IPS DF 19.7 (cell line): Measurements from ENCODE around the gene ACP3.
A peak's percentile ranks its signal among the peaks of the same experiment; 100 is the strongest.
"Not testable (repeated sequence)": the region's sequence is repeated elsewhere in the genome, so short reads cannot be mapped to it uniquely, and the experiment has no call there.

ENCODE experiments used
- DNase-seq: peaks from one replicate; pipeline ENCODE4 v3.0.0-alpha.2; 2013; ENCODE audit warnings: low read depth, low spot score

ACP3 gene

DNA sequence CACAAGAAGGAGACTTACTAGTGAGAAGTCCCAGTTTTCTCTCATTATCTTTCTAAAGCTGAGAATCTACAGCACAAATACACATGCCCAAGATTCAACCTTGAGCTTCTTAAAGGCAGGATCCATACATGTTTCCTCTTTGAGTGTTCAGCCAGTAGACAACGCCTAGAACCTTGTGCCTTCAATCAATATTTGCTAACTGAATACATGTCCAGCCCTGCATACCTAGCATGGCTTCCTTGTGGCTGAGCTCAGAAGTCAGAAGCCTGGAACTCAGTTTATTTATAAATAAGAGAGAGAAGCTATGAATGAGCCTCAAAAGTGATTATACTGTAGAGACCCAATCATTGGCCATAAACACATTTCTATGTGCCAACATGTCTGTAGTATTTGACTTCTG lies 43.5 kb downstream of the ACP3 start:
- DNase-seq, result no peak

- DNase-seq, result no peak
Measured at GRCh38 chr3:132362329-132362728, 45.1 kb downstream of the ACP3 start.

GRCh38 chr3:132368515-132368914 lies 51.3 kb downstream of the ACP3 start:
- DNase-seq, result no peak

DNA sequence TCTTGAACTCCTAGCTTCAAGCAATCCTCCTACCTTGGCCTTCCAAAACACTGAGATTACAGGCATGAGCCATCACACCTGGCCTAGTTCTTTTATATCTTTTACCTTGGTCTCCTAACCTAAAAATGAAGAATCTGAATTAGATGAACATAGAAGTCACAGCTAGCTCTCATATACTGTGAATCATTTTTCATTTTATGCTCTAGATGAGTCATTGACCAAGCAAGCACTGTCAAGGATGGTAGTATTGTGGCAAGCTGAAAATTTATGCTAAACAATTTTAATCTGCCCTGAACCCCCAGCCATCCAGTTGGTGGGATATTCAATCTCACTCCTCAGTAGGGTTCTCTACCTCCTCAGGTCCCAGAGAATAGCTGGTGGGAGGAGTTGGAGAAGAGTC lies 51.8 kb downstream of the ACP3 start:
- no peak for DNase-seq

GRCh38 chr3:132376945-132377354 lies 59.7 kb downstream of the ACP3 start:
- DNase-seq, result not testable (repeated sequence)

GRCh38 chr3:132378048-132378762 lies 61.0 kb downstream of the ACP3 start:
- DNase-seq, result no peak

DNA sequence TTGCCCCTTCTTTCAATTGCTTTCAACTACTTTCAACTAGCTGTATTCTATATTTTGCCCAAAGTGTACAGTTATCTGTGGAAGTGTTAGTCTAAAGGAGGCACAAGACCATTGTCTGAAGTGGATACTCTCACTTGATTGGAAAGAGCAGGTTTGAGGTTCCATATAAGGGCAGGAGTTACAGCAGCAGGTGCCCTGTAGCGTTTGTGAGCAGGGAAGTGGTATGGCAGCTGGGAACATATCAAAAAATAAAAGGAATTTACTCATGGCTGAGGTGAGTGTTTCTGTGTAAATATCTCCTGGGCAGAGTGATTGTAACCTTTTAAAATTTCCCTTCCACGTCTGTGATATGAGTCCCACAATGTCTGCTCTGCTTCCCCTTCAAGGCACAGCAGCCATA lies 61.6 kb downstream of the ACP3 start:
- DNase-seq, result no peak

DNA sequence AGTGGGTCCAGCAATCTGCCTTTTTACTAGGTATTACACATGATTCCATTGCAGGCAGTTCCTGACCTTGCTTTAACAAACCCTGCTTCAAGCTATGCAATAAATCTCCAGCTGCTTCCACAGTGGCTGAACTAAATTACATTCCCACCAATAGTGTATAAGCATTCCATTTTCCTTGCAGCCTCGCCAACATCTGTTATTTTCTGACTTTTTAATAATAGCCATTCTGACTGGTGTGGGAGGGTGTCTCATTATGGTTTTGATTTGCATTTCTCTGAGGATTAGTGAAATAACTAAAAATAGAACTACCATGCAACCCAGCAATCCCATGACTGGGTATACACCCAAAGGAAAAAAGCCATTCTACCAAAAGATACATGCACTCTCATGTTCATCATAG lies 63.7 kb downstream of the ACP3 start:
- DNase-seq, result no peak

DNA sequence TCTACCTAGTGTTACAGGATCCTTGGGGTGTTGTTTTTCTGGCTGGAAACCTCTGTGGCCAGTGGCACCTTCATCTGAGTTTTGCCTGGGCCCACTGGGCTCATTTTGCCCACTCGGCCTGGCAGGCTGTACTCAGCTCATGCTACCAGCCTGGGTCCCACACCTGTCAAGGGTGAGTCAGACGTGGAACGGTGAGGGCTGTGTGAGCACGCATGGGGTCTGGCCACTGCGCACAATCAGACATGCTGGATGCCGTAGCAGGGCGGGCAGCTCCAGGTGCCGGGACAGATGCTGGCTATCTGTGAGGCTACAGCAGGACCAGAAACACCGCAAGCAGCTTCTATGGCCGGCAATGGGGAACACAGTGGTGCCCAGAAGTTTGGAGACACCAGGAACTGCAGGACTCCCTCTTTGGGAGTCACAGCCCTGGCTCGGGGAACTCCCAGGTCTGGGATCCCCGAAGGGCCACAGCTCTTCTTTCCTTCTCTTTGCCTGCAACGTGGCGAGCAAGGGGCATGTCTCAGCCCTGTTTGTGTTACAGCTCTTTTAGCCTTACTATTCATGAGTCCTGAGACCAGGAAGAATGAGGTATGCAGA lies 64.2 kb downstream of the ACP3 start:
- no peak for DNase-seq

DNA sequence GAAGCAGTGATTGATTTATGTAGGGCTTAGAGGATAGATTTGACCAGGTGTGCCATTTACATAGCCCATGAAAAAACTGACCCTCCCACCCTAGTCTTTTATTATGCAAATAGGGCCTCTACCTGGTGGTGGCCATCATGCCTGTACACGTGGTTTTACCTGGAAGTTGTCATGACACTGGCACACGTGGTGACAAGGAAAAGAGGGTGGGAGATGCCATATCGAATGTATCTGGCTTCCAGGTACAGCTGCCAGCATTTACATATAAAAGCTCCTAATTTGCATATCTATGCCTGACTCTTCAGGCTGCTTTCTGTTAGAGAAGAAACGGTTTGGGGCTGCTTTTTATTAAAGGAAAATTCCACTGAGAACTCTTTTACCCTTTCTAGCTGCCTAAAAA lies 65.1 kb downstream of the ACP3 start:
- DNase-seq, result peak; percentile 95

- DNase-seq, result no peak
Measured at GRCh38 chr3:132382688-132383194, 65.5 kb downstream of the ACP3 start.

GRCh38 chr3:132386259-132386658 lies 69.1 kb downstream of the ACP3 start:
- DNase-seq, result no peak

DNA sequence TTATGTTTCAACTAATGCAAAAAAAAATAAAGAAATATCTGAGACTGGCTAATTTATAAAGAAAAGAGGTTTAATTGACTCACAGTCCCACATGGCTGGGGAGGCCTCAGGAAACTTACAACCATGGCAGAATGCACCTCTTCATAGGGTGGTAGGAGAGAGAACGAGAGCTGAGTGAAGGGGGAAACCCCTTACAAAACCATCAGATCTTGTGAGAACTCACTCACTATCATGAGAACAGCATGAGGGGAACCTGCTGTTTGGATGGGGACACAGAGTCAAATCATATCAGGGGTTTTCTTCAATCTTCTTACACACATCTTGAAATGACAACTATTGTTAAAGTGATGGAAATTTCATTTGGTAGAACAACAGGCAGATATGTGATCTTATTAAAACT lies 75.5 kb downstream of the ACP3 start:
- DNase-seq, result not testable (repeated sequence)

DNA sequence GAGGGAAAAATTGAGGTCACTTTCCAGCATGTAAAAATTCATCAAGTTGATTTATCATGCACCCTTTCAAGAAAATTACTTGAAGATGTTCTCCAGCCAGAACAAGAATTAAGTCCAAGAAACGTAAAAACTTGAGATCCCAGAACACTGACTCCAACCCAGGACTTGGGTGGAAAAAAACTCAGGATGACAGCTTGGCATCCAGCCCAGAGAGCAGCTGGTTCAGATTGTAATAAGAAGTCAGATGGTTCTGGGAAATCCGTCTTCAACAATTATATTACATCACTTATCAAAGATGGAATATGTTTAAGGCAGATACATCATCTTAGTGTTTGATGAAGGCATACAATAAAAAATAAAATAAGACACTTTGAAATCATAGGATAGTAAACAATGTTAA lies 77.1 kb downstream of the ACP3 start:
- no peak for DNase-seq

DNA sequence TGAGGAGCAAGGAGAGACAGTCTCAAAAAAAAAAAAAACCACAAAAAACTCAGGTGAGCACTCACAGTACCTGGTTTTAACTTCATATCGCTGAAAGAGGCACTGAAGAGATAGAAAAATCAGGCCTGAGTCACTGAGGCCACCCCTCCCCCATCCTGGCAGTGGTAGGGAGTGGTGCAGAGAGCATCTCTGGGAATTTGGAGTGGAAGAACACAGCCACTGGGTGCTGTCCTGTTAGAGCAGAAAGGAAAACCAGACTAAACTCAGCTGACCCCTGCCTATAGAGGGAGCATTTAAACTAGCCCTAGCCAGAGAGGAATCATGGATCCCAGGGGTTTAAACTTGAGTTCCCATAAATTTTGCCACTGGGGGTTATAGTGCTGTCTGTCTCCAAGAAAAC lies 77.9 kb downstream of the ACP3 start:
- no peak for DNase-seq

DNA sequence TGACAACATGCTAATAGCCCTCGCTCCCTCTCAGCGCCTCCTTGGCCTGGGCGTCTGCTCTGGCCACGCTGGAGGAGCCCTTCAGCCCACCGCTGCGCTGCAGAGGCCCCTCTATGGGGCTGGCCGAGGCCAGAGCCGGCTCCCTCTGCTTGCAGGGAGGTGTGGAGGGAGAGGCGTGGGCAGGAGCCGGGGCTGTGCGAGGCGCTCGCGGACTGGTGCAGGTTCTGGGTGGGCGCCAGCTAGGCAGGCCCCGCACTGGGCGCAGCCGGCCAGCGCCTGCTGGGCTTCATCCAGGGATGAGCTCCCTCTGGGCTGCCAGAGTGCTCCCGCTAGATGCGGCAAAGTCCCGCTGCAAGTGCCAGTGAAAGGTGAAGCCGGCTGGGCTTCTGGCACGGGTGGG lies 79.0 kb downstream of the ACP3 start:
- DNase-seq, result no peak

DNA sequence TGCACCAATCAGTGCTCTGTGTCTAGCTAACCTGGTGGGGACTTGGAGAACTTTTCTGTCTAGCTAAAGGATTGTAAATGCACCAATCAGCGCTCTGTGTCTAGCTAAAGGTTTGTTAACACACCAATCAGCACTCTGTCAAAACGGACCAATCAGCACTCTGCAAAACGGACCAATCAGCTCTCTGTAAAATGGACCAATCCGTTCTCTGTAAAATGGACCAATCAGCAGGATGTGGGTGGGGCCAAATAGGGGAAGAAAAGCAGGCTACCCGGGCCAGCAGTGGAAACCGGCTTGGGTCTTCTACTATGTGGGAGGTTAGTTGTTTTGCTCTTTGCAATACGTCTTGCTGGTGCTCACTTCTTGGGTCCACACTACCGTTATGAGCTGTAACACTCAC lies 79.6 kb downstream of the ACP3 start:
- DNase-seq, result not testable (repeated sequence)

- DNase-seq, result no peak
Measured at GRCh38 chr3:132399054-132399929, 82.1 kb downstream of the ACP3 start.

DNA sequence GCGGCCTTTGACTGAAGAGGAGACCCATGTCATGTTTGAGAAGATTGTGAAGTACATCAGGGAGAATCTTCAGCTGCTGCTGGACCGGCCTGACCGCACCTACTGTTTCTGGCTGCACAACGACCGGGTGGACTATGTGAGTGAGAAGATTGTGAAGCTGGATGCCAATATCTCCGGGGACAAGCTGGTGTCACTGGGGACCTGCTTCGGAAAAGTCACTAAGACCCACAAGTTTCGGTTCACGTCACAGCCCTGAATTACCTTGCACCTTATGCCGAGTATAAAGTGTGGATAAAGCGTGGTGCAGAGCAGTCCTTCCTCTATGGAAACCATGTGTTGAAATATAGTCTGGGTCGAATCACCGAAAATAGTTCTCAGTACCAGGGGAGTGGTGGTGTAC lies 84.0 kb downstream of the ACP3 start:
- DNase-seq, result no peak

- DNase-seq, result no peak
Measured at GRCh38 chr3:132404276-132404675, 87.1 kb downstream of the ACP3 start.

DNA sequence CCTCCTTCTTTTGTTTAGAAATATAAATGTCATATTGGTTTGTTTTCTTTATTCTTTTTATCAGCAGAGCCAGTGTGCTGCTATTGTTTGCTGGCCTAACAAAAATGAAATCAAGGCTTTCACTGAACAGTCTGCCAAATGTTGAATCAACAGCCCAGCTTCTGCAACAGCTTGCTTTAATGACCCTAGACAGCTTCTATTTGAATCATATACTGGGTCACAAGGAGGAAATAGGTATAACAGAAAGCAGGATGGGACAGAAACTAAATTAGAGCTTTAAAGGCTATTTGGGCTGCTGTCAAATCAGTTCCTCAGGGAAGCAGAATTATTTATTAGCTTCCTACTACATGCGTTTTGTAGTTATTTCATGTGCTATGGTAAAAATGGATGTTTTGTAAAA lies 88.0 kb downstream of the ACP3 start:
- no peak for DNase-seq

DNA sequence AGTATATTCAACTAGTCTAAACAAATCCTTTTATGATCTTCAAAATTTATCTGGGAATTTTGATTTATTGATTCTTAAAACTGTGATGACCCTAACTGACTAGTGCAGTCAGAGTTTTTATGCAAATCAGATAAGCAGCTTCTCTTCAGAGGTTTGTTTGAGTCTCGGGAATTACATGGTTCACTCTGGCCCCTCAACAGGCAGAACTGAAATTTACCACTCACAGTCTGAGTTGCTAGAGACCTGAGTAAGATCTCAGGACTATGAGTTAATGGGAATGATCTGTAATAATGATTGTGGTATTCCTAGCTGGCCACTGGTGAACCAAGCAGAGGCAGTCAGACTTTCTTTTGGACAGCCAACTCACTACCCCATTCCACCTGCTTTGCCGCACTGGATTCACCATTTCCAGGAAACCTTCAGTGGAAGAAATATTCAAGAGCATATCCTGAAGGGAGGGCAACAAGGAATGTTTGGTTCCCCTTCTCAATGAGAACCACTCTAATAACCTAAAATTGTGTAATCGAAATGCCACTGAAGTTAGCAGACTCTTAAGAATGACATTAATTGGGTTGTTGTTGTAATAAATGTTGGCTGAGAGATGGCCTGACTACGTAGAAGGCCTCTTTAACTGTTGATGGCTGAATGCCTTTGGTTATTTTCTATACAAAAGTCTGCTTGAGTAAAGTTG lies 88.5 kb downstream of the ACP3 start:
- no peak for DNase-seq
